SK-MEL-5 (cell line): Measurements from ENCODE around the gene MMRN2. TPM values are rescaled to one million over a fixed set of nuclear protein-coding genes. Genes with fewer than 3 reads are reported as not detected.

ENCODE experiments used
- small RNA-seq, 2 experiments: library from RNA; depleted of rRNA; stranded (forward); fragments of <200 nt; gene quantifications; one replicate each; pipeline ENCODE3, GENCODE V24; 2014
- total RNA-seq: library from RNA; depleted of rRNA; stranded (reverse); fragments of >200 nt; shearing (Covaris generic); gene quantifications from 2 replicates; pipeline ENCODE4 v1.2.3, GENCODE V29; 2014; rRNA removed

MMRN2 gene
- total RNA-seq, 1 experiment from 2014 or later = 0.08 TPM

Small RNAs within 50 kb of the gene (small RNA-seq; reads per million reads assigned to genes)
- gene BMS1P3 (0 reads per million in 2 experiments), gene RNU1-19P (0 to 0.10 reads per million in 2 experiments)

Other genes with a start within 250 kb of the MMRN2 start
- 25.2 and 31.6 TPM in 2 replicates for gene BMPR1A, start 201.0 kb downstream of the MMRN2 start, total RNA-seq
- 0.83 TPM in 1 of 2 replicates, not detected in the other for gene SNCG, start 984 bp upstream of the MMRN2 start, total RNA-seq
- not detected in 2 replicates for gene ADIRF, start 10.9 kb upstream of the MMRN2 start, total RNA-seq
- not detected in 2 replicates for gene FAM25A, start 62.7 kb upstream of the MMRN2 start, total RNA-seq
- 110 and 122 TPM in 2 replicates for gene GLUD1, start 137.2 kb upstream of the MMRN2 start, total RNA-seq
- 32.0 and 32.6 TPM in 2 replicates for gene SHLD2, start 137.6 kb upstream of the MMRN2 start, total RNA-seq